Endothelial cell of umbilical vein (primary cell): ENCODE data around the gene KCNV2. TPM values are rescaled to one million over a fixed set of nuclear protein-coding genes. Genes with fewer than 3 reads are reported as not detected.

Source experiments
- BruUV-seq: library from RNA; stranded (reverse); fragments of 400-500 nt; replicated peaks from 2 replicates; lab custom pipeline; 2021; lab: Mats Ljungman, UMichigan
- CTCF ChIA-PET: fragments of 300-600, 350-600 bp; sonication (Branson Sonifier 250); formaldehyde crosslinking; loops from one replicate; lab custom pipeline; 2021; ENCODE audit warnings: antibody characterized with exemption, inconsistent platforms; lab: Charles Lee
- POLR2A ChIA-PET: fragments of 300-600, 350-600 bp; sonication (Branson Sonifier 250); formaldehyde crosslinking; loops from one replicate; lab custom pipeline; 2021; ENCODE audit warnings: antibody characterized with exemption, inconsistent platforms; lab: Charles Lee
- DNase-seq: peaks from one replicate; pipeline ENCODE4 v3.0.0-alpha.2; 2011; ENCODE audit warnings: low read depth, low spot score
- FAIRE-seq: peaks from 2 replicates; lab custom pipeline; 2011; peaks lifted over from hg19 to GRCh38; lab: Jason Lieb, UNC
- H2AFZ ChIP-seq: 2 replicates; pipeline ENCODE4 v1.6.0; 2012; ENCODE audit warnings: low read depth, low read length, control low read depth, inconsistent platforms
- H3K27ac ChIP-seq: 2 replicates; pipeline ENCODE4 v1.5.1; 2011; ENCODE audit warnings: low read depth, mild to moderate bottlenecking, control low read depth, low read length, moderate library complexity; ENCODE audit not compliant: insufficient read depth
- H3K27me3 ChIP-seq, 2 experiments: 2 replicates each; pipeline versions ENCODE4 v1.6.0 to v1.6.1; 2011; ENCODE audit warnings: low read length in 2 of 2, mixed read lengths in 1 of 2; ENCODE audit not compliant: control insufficient read depth in 2 of 2, insufficient read depth in 2 of 2
- H3K36me3 ChIP-seq, 2 experiments: 2 replicates in 1 of 2; 3 replicates in 1 of 2; pipeline ENCODE4 v1.5.1; 2011; ENCODE audit warnings: low read length in 2 of 2, mild to moderate bottlenecking in 1 of 2, moderate library complexity in 1 of 2; ENCODE audit not compliant: control insufficient read depth in 2 of 2, insufficient read depth in 2 of 2; ENCODE audit errors: extremely low read depth in 1 of 2
- H3K4me1 ChIP-seq: 3 replicates; pipeline ENCODE4 v1.5.1; 2011; ENCODE audit warnings: mild to moderate bottlenecking, low read length; ENCODE audit not compliant: control insufficient read depth, insufficient read depth; ENCODE audit errors: extremely low read depth
- H3K4me2 ChIP-seq: 2 replicates; pipeline ENCODE4 v1.6.1; 2011; ENCODE audit warnings: low read length, control low read depth, mixed read lengths; ENCODE audit not compliant: insufficient read depth
- H3K4me3 ChIP-seq, 3 experiments: fragments of 200-600 bp in 1 of 3; sonication (generic), shearing (Covaris generic) in 1 of 3; replicated peaks in 1 of 3; 2 replicates each; pipeline ENCODE4 v1.5.1; 2011 to 2016; ENCODE audit warnings: control low read depth in 3 of 3, low read length in 3 of 3, mild to moderate bottlenecking in 2 of 3, inconsistent platforms in 1 of 3, low read depth in 1 of 3, moderate library complexity in 1 of 3; ENCODE audit not compliant: insufficient read depth in 1 of 3
- H3K79me2 ChIP-seq: 2 replicates; pipeline ENCODE4 v1.6.0; 2012; ENCODE audit warnings: low read length, inconsistent platforms; ENCODE audit not compliant: control insufficient read depth, insufficient read depth
- H3K9ac ChIP-seq: replicated peaks from 2 replicates; pipeline ENCODE3; 2011; ENCODE audit warnings: low read length, control low read depth; ENCODE audit not compliant: insufficient read depth; ENCODE audit errors: extremely low read depth
- H3K9me1 ChIP-seq: replicated peaks from 3 replicates; pipeline ENCODE4 v1.6.0; 2011; ENCODE audit warnings: mild to moderate bottlenecking, low read length; ENCODE audit not compliant: control insufficient read depth, insufficient read depth; ENCODE audit errors: extremely low read depth
- H3K9me3 ChIP-seq: replicated peaks from 2 replicates; pipeline ENCODE4 v1.5.1; 2012; ENCODE audit warnings: low read length, inconsistent platforms; ENCODE audit not compliant: control insufficient read depth, insufficient read depth
- H4K20me1 ChIP-seq: replicated peaks from 2 replicates; pipeline ENCODE3; 2011; ENCODE audit warnings: mild to moderate bottlenecking, low read length; ENCODE audit not compliant: control insufficient read depth, insufficient read depth; ENCODE audit errors: extremely low read depth
- CTCF ChIP-seq, 2 donors: IDR thresholded peaks; 1 replicate in 1 of 2; 2 replicates in 1 of 2; pipeline ENCODE4 v1.5.1; 2011; ENCODE audit warnings: low read length in 2 of 2, mild to moderate bottlenecking in 2 of 2, moderate library complexity in 2 of 2, control low read depth in 1 of 2, inconsistent platforms in 1 of 2, low read depth in 1 of 2; ENCODE audit not compliant: insufficient read depth in 1 of 2; ENCODE audit errors: extremely low read depth in 1 of 2
- EZH2 ChIP-seq: IDR thresholded peaks from 2 replicates; pipeline ENCODE4 v1.6.1; 2012; ENCODE audit warnings: borderline replicate concordance, low read depth, mild to moderate bottlenecking, moderate library complexity, low read length, inconsistent platforms; ENCODE audit not compliant: severe bottlenecking
- FOS ChIP-seq: IDR thresholded peaks from 2 replicates; pipeline ENCODE4 v1.6.1; 2011; ENCODE audit warnings: mild to moderate bottlenecking, low read length, moderate library complexity, borderline replicate concordance; ENCODE audit not compliant: insufficient read depth
- GATA2 ChIP-seq: IDR thresholded peaks from 2 replicates; pipeline ENCODE4 v1.7.0; 2011; ENCODE audit warnings: low read depth, mild to moderate bottlenecking, moderate library complexity, mixed read lengths, low read length; ENCODE audit not compliant: insufficient read length, insufficient read depth
- JUN ChIP-seq: IDR thresholded peaks from 2 replicates; pipeline ENCODE4 v1.6.1; 2011; ENCODE audit warnings: borderline replicate concordance, low read depth; ENCODE audit not compliant: insufficient read length, insufficient read depth
- MAX ChIP-seq: IDR thresholded peaks from 2 replicates; pipeline ENCODE4 v1.6.1; 2011; ENCODE audit not compliant: insufficient read depth, insufficient read length
- MYC ChIP-seq: IDR thresholded peaks from one replicate; pipeline ENCODE4 v1.6.1; 2011; ENCODE audit warnings: mild to moderate bottlenecking, low read depth, low read length
- POLR2A ChIP-seq: IDR thresholded peaks from 2 replicates; pipeline ENCODE4 v1.6.1; 2012; ENCODE audit warnings: low read depth, mild to moderate bottlenecking, control low read depth, low read length
- POLR2AphosphoS5 ChIP-seq: IDR thresholded peaks from 2 replicates; pipeline ENCODE4 v1.6.1; 2012; ENCODE audit warnings: low read depth, mild to moderate bottlenecking, control low read depth, low read length, moderate library complexity; ENCODE audit not compliant: insufficient read depth
- dilution Hi-C: fragments of 300-500 bp; cut with MboI; formaldehyde crosslinking; loops from one replicate; pipeline ENCODE4 v1.15.0; 2019; ENCODE audit warnings: low sequenced_read_pairs; ENCODE audit not compliant: extremely low pct_ligation_motif_present
- intact Hi-C: fragments of 100-400 bp; cut with micrococcal nuclease; formaldehyde crosslinking; loops from one replicate; pipeline ENCODE4 v1.10.0; 2022
- polyA plus RNA-seq, 4 experiments: library from polyadenylated mRNA; depleted of rRNA in 3 of 4; stranded (reverse) in 3 of 4; unstranded in 1 of 4; fragments of >200 nt; gene quantifications; 2 replicates each; pipeline versions ENCODE4 v1.2.1 to v1.2.3, GENCODE V29; 2011 to 2012; ENCODE audit warnings: missing spikeins in 1 of 4
- total RNA-seq: library from RNA; stranded (reverse); gene quantifications from 2 replicates; pipeline ENCODE4 v1.2.3, GENCODE V29; 2021

The KCNV2 gene
- total and polyA plus RNA-seq, 2 donors (not counting 3 experiments of a cell fraction or from before 2014, with no cell fraction given) = not detected

GRCh38 chr9:2758898-2759510 is 41.7 kb downstream of the KCNV2 start:
- Histone ChIP-seq H4K20me1 (no peaks in the 10 kb centered on the region), H2AFZ (no peak overlapping the region), H3K4me1 (no peaks in the 10 kb centered on the region), H3K36me3 (no peaks in the 10 kb centered on the region), H3K79me2 (no peaks in the 10 kb centered on the region), H3K9me3 (no peaks in the 10 kb centered on the region), H3K4me2 (no peak overlapping the region), H3K27me3 (no peaks in the 10 kb centered on the region), H3K9me1 (no peaks in the 10 kb centered on the region), H3K9ac (no peak overlapping the region), H3K4me3 (no peak overlapping the region), H3K27ac (no peak overlapping the region)
- dilution Hi-C loops (no loop called here), intact Hi-C loops (no loop called here)
- TF ChIP-seq JUN = no peak
- FAIRE-seq (no peak), DNase-seq (no peak)
- CTCF ChIA-PET = no interaction called here
- BruUV-seq = no TSS peak
- POLR2A ChIA-PET = no interaction called here

- no peak for TF ChIP-seq POLR2AphosphoS5
- no peak for TF ChIP-seq GATA2
- TF ChIP-seq EZH2 = no peak
- TF ChIP-seq FOS = no peak
- no peak for TF ChIP-seq MAX
- TF ChIP-seq CTCF (IDR thresholded peaks at IDR 0.05; ENCODE audit: extremely low read depth in 1 of 2, insufficient read depth in 1 of 2, low read depth in 1 of 2, low read length in 2 of 2) = no peak
- TF ChIP-seq MYC = no peak
- no peak for TF ChIP-seq JUN
- TF ChIP-seq POLR2A = no peak
- H3K9me3 ChIP-seq = no peaks in the 10 kb centered on the region
- H3K79me2 ChIP-seq = no peaks in the 10 kb centered on the region
- no peaks in the 10 kb centered on the region for H3K4me1 ChIP-seq
- no peaks in the 10 kb centered on the region for H4K20me1 ChIP-seq
- POLR2A ChIA-PET = no interaction called here
- H3K9ac ChIP-seq = no peak overlapping the region
- H3K27me3 ChIP-seq = no peaks in the 10 kb centered on the region
- intact Hi-C loops = no loop called here
- dilution Hi-C loops = no loop called here
- H3K36me3 ChIP-seq = no peaks in the 10 kb centered on the region
- no peak overlapping the region for H3K4me2 ChIP-seq
- H3K9me1 ChIP-seq = no peaks in the 10 kb centered on the region
- BruUV-seq = no TSS peak
- CTCF ChIA-PET = no interaction called here
- no peak for FAIRE-seq
- H3K27ac ChIP-seq = no peak overlapping the region
- H3K4me3 ChIP-seq = no peak overlapping the region
- H2AFZ ChIP-seq = no peak overlapping the region
- no peak for DNase-seq
Observed at GRCh38 chr9:2761424-2761823, 44.1 kb downstream of the KCNV2 start.
